MM.1S (cell line): ENCODE data around the gene GPR183.

Experiments
- DNase-seq: peaks from one replicate; pipeline ENCODE4 v3.0.0-alpha.2; 2015
- H2AFZ ChIP-seq: fragments of 300-600 bp; sonication (generic); 2 replicates; pipeline ENCODE4 v1.6.0; 2016; ENCODE audit warnings: antibody characterized with exemption, low read length
- H3F3A ChIP-seq: fragments of 300-600 bp; sonication (generic); 2 replicates; pipeline ENCODE4 v1.6.1; 2016; ENCODE audit warnings: mild to moderate bottlenecking, antibody characterized with exemption, low read length, moderate library complexity, mixed read lengths; ENCODE audit not compliant: insufficient read depth
- H3K27ac ChIP-seq: fragments of 300-600 bp; sonication (generic); 2 replicates; pipeline ENCODE4 v1.5.1; 2016; ENCODE audit warnings: mild to moderate bottlenecking, low read length
- H3K27me3 ChIP-seq: fragments of 300-600 bp; sonication (generic); replicated peaks from 2 replicates; pipeline ENCODE4 v1.6.0; 2016; ENCODE audit warnings: low read length; ENCODE audit not compliant: insufficient read depth
- H3K36me3 ChIP-seq: fragments of 300-600 bp; sonication (generic); replicated peaks from 2 replicates; pipeline ENCODE4 v1.6.1; 2016; ENCODE audit warnings: mild to moderate bottlenecking, low read length, mixed read lengths; ENCODE audit not compliant: insufficient read depth
- H3K4me1 ChIP-seq: fragments of 300-600 bp; sonication (generic); 2 replicates; pipeline ENCODE4 v1.6.1; 2016; ENCODE audit warnings: low read length, mixed read lengths
- H3K4me2 ChIP-seq: fragments of 300-600 bp; sonication (generic); 2 replicates; pipeline ENCODE4 v1.6.0; 2016; ENCODE audit warnings: low read depth, low read length
- H3K4me3 ChIP-seq: fragments of 300-600 bp; sonication (generic); 2 replicates; pipeline ENCODE4 v1.5.1; 2016; ENCODE audit warnings: low read length, mixed read lengths
- H3K79me2 ChIP-seq: fragments of 300-600 bp; sonication (generic); 2 replicates; pipeline ENCODE4 v1.6.1; 2016; ENCODE audit warnings: mixed run types, low read length, mixed read lengths
- H3K9ac ChIP-seq: fragments of 300-600 bp; sonication (generic); 2 replicates; pipeline ENCODE4 v1.6.1; 2016; ENCODE audit warnings: low read length, mixed read lengths
- H3K9me2 ChIP-seq: fragments of 300-600 bp; sonication (generic); replicated peaks from 2 replicates; pipeline ENCODE4 v1.6.1; 2016; ENCODE audit warnings: mild to moderate bottlenecking, low read length, mixed read lengths; ENCODE audit not compliant: insufficient read depth
- H3K9me3 ChIP-seq: fragments of 300-600 bp; sonication (generic); replicated peaks from 2 replicates; pipeline ENCODE4 v1.6.1; 2016; ENCODE audit warnings: mild to moderate bottlenecking, low read length, mixed read lengths; ENCODE audit not compliant: insufficient read depth
- H4K20me1 ChIP-seq: fragments of 300-600 bp; sonication (generic); 2 replicates; pipeline ENCODE4 v1.6.1; 2016; ENCODE audit warnings: mild to moderate bottlenecking, low read length, moderate library complexity, mixed read lengths; ENCODE audit not compliant: insufficient read depth
- EZH2 ChIP-seq: fragments of 300-600 bp; sonication (generic); optimal IDR thresholded peaks from 2 replicates; pipeline ENCODE3; 2017; ENCODE audit warnings: low read depth, mild to moderate bottlenecking, antibody characterized with exemption, low read length, mixed read lengths
- EZH2phosphoT487 ChIP-seq: fragments of 300-600 bp; sonication (generic); IDR thresholded peaks from 2 replicates; pipeline ENCODE4 v1.6.1; 2018; ENCODE audit warnings: antibody characterized with exemption, low read length
- TF ChIP-seq, protein P1 (sequence below): fragments of 300-600 bp; sonication (generic); IDR thresholded peaks from 2 replicates; pipeline ENCODE4 v1.5.1; 2016; ENCODE audit warnings: antibody characterized with exemption, low read length, mixed read lengths

GPR183 gene

DNA sequence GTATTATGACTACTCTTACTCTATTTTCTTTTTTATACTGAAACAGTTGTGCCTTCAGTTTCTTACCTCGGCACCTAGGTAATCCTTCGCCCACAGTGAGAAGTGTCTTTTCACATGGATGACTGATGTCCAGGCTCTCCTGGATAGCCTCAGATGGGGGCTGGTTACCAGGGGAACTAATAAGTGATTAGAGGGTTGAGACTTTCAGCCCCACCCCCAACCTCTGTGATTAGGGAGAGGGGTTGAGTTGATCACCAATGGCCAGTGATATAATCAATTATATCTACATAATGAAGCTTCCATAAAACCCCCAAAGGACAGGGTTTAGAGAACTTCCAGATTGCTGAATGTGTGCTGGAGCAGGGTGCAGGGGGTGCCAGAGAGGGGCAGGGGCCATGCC lies 43.0 kb upstream of the GPR183 start:
- no peak for DNase-seq
- no peaks in the 10 kb centered on the region for H3K9me3 ChIP-seq
- H3K4me2 ChIP-seq: no peak overlapping the region
- no peaks in the 10 kb centered on the region for H3K9me2 ChIP-seq
- H3F3A ChIP-seq: no peaks in the 10 kb centered on the region; the same call in 1 of the 2 replicates
- H4K20me1 ChIP-seq: no peaks in the 10 kb centered on the region
- H3K4me1 ChIP-seq: peaks cover 4% of the 10 kb centered on the region
- H3K27ac ChIP-seq: no peak overlapping the region
- no peaks in the 10 kb centered on the region for H3K79me2 ChIP-seq
- H3K9ac ChIP-seq: no peak overlapping the region
- H3K27me3 ChIP-seq: no peaks in the 10 kb centered on the region
- no peak overlapping the region for H2AFZ ChIP-seq
- TF ChIP-seq, protein P1, sequence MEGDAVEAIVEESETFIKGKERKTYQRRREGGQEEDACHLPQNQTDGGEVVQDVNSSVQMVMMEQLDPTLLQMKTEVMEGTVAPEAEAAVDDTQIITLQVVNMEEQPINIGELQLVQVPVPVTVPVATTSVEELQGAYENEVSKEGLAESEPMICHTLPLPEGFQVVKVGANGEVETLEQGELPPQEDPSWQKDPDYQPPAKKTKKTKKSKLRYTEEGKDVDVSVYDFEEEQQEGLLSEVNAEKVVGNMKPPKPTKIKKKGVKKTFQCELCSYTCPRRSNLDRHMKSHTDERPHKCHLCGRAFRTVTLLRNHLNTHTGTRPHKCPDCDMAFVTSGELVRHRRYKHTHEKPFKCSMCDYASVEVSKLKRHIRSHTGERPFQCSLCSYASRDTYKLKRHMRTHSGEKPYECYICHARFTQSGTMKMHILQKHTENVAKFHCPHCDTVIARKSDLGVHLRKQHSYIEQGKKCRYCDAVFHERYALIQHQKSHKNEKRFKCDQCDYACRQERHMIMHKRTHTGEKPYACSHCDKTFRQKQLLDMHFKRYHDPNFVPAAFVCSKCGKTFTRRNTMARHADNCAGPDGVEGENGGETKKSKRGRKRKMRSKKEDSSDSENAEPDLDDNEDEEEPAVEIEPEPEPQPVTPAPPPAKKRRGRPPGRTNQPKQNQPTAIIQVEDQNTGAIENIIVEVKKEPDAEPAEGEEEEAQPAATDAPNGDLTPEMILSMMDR: no peak
- H3K4me3 ChIP-seq: no peak overlapping the region
- no peaks in the 10 kb centered on the region for H3K36me3 ChIP-seq

DNA sequence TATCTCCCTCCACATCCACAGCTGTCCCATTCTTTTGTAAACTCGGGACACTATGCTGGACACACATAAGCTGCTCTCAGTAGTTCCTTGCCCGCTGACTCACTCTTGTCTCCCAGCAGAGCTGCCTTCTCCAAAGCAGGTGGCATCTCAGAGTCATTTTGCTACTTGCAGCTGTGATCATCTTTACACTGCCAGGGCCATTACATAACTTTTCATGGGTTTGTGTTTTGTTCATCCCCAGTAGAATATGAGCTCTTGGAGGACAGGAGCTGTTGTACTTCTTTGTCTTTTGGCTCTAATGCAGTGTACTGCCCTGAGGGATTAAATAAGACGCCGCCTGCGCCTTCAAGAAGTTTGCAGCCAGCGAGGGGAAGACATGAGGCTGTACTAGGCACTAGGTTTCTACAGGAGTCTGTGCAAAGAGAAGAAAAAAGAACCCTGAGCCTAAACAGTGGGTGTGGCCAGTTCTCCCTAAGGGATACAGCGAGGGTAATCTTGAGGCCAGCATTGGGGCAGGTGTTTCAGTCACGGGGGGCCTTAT lies 40.8 kb upstream of the GPR183 start:
- no peaks in the 10 kb centered on the region for H3K9me3 ChIP-seq
- H4K20me1 ChIP-seq: no peaks in the 10 kb centered on the region
- H3K27ac ChIP-seq: no peak overlapping the region
- H3K27me3 ChIP-seq: no peaks in the 10 kb centered on the region
- no peaks in the 10 kb centered on the region for H3K9me2 ChIP-seq
- H3K36me3 ChIP-seq: no peaks in the 10 kb centered on the region
- no peaks in the 10 kb centered on the region for H3K79me2 ChIP-seq
- H3K9ac ChIP-seq: no peak overlapping the region
- H3F3A ChIP-seq: no peaks in the 10 kb centered on the region
- no peak overlapping the region for H2AFZ ChIP-seq
- no peak for DNase-seq
- no peak overlapping the region for H3K4me2 ChIP-seq
- H3K4me1 ChIP-seq: no peaks in the 10 kb centered on the region
- H3K4me3 ChIP-seq: no peak overlapping the region
- TF ChIP-seq, protein P1: no peak
- TF ChIP-seq EZH2phosphoT487: no peak

DNA sequence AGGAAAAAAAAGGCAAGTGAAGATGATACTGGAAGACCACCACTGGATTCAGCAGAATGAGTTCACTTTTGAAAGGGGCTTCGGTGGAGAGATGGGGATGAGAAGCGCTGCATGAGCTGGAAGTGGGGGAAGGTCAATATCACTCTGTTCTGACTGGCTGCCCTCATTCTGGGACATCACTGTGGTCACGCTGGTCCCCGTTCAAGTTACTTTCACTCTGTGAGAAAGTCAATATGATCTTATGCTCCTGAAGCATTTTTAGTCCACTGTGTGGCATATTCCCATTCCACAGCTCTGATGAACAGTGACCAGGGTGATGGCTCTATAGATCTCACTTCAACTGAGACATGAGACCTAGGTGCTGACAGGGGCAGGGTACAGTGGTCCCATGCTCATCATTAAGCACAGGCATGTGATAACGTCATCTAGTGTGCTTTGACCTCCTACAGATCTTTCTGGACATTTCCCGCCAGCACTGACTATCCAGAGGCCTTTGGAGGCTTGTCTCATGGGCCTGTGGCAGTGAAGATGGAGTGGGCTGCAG lies 40.2 kb upstream of the GPR183 start:
- Histone ChIP-seq H3K4me2 (no peak overlapping the region), H3K27ac (no peak overlapping the region), H3K36me3 (no peaks in the 10 kb centered on the region), H4K20me1 (no peaks in the 10 kb centered on the region), H3K4me1 (no peaks in the 10 kb centered on the region), H3K79me2 (no peaks in the 10 kb centered on the region), H3K9me2 (no peaks in the 10 kb centered on the region), H2AFZ (no peak overlapping the region), H3K9ac (no peak overlapping the region), H3K9me3 (no peaks in the 10 kb centered on the region), H3K27me3 (no peaks in the 10 kb centered on the region), H3F3A (no peaks in the 10 kb centered on the region), H3K4me3 (no peak overlapping the region)
- DNase-seq: no peak
- TF ChIP-seq EZH2phosphoT487 (no peak), EZH2 (no peak)
- TF ChIP-seq, protein P1: no peak
